Right kidney (tissue), 1 donor: ENCODE results near the gene MEAF6.
"Not testable (repeated sequence)": the region's sequence is repeated elsewhere in the genome, so short reads cannot be mapped to it uniquely, and the experiment has no call there.

Experiments
- DNase-seq: peaks from one replicate; pipeline ENCODE4 v3.0.0-alpha.2; 2016

MEAF6 gene

DNA sequence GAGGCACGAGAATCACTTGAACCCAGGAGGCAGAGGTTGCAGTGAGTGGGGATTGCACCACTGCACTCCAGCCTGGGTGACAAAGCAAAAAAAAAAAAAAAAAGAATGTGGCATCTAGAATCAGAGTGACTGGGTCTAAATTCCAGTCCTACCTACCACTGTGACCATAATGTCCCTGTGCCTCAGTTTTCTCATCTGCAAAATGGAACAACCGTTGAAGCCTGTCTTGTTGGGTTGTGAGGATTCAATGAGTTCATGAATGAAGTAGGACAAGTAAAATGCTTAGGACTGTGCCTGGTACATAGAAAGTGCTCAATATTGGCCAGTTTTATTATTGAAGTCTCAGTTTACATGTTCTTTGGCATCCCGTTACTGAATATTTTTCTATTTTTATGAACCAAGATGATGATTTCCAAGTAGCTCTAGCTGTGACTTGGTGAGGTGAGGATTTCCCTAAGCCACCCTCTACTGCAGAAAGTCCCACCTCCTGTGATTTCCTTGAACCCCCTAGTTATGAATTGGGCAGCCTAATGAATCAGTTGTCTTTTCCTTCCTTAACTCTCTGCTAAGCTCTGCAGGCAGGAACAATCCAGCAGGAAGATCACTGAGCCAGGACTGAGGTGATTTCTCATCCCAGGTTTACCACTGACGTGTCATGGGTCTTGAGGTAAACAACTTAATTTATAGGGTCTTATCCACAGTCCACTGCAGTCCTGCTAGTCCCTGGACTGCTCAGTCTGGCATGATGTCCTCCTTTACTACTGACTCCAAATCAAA is 18.9 kb upstream of the MEAF6 start:
- DNase-seq: no peak

- not testable (repeated sequence) for DNase-seq
Measured at GRCh38 chr1:37532418-37533156, 18.0 kb upstream of the MEAF6 start.

DNA sequence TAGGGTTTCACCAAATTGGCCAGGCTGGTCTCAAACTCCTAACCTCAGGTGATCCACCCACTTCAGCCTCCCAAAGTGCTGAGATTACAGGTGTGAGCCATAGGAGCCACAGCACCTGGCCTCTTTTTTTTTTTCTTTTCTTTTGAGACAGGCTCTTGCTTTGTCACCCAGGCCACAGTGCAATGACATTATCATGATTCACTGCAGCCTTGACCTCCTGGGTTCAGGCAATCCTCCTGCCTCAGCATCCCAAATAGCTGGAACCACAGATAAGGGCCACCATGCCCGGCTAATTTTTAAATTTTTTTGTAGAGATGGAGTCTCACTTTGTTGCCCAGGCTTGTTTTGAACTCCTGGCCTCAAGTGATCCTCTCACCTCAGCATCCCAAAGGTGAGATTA is 15.3 kb upstream of the MEAF6 start:
- not testable (repeated sequence) for DNase-seq

GRCh38 chr1:37519613-37520012 is 5.0 kb upstream of the MEAF6 start:
- DNase-seq: no peak

GRCh38 chr1:37518929-37519328 is 4.4 kb upstream of the MEAF6 start:
- DNase-seq: not testable (repeated sequence)

DNA sequence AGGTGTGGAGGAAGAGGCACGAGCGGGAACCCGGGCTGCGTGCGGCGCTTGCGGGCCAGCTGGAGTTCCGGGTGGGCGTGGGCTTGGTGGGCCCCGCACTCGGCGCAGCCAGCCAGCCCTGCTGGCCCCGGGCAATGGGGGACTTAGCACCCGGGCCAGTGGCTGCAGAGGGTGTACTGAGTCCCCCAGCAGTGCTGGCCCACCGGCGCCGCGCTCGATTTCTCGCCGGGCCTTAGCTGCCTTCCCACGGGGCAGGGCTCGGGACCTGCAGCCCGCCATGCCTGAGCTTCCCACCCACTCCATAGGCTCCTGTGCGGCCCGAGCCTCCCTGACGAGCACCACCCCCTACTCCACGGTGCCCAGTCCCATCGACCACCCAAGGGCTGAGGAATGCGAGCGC is 3.7 kb upstream of the MEAF6 start:
- not testable (repeated sequence) for DNase-seq

- DNase-seq: no peak
Measured at GRCh38 chr1:37517569-37517968, 3.0 kb upstream of the MEAF6 start.

DNA sequence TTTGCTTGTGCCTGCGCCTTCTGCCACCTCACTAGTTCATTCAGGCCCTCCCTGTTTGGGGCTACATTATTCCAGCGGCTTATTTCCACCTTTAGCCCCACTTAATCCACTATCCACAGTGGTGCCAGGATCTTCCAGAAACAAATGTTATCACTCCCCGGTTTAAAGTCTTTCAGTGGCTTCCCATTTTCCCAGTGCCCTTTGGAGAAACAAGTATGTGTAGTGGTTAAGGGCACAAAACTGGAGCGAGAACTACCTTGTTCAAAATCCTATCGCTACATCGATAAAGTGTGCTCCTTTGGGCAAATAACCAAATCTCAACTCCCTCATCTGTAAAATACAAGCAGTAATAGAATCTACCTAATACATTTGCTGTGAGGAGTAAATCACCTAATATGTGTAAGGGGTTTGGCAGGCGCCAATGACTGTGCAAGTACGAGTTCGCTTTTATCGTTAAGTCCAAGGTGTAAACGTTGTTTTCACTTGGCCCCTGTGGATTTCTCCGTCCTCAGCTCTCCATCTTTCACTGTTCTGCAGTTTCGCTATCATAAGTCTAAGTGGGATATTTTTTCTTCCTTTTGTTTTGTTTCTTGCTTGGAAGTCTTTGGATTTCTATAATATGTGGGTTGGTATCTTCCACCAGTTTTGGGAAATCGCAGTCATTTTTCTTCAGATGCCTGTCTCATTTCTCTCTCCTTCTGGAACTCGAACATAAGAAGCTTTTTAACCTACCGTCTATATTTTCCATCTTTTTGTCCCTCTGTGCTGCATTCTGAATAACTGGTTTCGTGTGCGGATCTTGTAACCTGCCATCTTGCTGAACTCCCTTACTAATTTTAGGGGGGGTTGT is 844 bp upstream of the MEAF6 start:
- no peak for DNase-seq

DNA sequence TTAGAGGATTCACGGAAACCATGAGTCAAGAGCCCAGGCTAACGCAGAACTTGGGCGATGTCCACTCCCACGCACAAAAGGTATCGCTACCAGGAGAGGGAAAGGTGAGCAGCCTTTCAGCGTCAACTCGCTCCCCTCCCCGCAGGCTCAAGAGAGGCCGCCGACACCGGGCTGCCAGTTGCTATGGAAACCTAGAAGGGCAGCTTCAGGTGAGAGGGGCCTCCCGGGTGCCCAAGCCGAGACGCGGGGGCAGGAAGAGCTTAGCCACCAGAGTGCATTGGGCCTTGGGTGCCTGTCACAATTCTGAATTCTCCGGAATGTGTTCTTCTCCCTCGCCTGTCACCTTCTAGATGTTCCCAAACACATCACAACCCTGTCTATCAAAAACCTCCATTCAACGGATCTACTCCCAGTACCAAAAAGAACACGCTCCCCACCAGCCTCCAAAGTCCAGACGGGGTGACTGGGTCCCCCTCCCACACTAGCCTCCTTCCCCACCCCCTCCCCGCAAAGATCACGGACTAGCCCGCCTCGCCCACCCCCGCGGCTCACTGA is 694 bp downstream of the MEAF6 start:
- peak; percentile 60 for DNase-seq

DNA sequence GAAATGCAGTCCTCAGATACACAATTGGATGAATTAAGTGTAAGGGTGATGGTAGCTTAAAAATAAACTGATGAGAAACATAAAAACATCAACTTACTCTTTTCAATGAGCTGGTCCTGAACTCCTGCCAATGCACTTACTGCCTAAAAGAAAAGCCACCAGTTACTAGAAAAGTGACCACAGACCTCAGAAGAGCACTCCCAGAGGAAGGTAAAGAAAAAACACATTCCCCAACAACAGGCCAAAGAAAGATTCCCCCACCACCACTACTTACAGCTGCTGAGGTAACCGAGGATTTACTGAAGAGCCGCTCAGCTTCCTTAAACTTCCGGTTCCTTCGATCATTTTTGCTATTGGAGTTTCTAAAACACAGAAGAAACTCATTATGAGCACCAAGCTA is 5.4 kb downstream of the MEAF6 start:
- no peak for DNase-seq

- DNase-seq: no peak
Measured at GRCh38 chr1:37506740-37507139, 7.8 kb downstream of the MEAF6 start.

DNA sequence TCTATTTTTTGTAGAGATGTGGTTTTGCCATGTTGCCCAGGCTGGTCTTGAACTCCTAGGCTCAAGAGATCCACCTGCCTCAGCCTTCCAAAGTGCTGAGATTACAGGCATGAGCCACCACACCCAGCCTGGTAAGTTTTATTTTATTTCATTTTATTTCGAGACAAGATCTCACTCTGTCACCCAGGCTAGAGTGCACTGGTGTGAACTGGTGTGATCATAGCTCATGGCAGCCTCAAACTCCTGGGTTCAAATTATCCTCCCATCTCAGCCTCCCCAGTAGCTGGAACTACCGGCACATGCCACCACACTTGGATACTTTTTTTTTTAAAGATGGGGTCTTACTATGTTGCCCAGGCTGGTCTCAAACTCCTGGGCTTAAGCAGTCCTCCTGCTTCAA is 11.8 kb downstream of the MEAF6 start:
- DNase-seq: not testable (repeated sequence)

- DNase-seq: no peak
Measured at GRCh38 chr1:37502104-37502503, 12.5 kb downstream of the MEAF6 start.

GRCh38 chr1:37501661-37502060 is 12.9 kb downstream of the MEAF6 start:
- no peak for DNase-seq

DNA sequence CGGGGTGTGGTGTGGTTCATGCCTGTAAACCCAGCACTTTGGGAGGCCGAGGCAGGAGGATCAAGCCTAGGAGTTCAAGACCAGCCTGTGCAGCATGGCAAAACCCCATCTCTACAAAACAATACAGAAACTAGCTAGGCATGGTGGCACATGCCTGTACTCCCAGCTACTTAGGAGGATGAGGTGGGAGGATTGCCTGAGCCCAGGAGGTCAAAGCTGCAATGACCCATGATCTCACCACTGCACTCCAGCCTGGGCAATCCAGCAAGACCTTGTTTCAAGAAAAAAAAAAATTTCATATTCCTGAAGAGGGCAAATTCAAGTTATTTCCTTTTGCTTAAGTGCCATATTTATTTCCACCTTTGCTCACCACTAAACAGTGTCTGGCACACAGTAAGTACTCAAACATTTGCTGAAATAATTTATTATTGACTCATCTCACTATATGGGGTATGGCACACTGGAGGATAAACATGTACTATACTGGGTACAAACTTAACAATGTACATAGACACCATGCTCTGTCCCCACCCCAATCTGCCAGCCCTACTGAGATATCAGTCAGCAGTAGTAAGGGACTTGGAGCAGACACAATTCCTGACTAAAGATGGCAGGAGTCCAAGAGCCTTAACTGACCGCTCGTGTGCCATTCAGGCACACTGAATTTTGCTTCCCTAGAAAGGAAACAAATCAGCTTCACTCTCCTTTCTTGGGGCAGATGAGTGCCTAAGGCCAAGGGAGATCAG is 15.5 kb downstream of the MEAF6 start:
- no peak for DNase-seq

DNA sequence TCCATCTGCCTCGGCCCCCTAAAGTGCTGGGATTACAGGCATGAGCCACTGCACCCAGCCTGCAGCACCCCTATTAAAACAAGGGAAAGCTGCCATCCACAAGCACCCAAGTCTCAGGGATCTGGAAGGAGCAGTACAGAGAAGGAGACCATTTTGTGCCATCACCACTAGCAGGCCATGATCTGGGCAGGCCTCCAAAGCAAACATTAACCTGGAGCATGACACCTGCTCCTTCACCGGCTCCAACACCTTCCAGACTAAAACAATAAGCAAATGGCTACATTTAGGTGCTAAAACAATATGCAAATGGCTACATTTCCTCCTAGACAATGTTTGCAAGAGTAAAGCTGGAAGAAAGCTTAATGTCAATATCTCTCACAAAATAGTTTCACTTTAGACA is 16.7 kb downstream of the MEAF6 start:
- DNase-seq: no peak

DNA sequence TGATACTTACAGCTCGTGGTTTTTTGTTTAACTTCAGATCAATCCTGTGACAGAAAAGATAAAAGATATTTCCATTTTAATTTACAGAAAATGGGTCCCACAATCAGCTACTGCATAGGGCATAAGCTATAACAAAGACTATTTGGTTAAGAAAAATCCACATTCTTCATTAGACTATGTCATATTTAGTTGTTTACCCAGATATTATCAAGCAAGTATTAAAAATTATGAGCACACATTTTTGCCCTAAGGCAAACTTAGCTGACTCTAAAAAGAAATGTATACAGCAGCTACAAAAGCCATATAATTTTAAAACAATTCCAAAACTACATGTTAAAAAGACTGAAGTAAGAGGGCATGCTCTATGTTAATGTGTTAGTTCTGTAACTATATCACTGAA is 18.7 kb downstream of the MEAF6 start:
- DNase-seq: no peak

DNA sequence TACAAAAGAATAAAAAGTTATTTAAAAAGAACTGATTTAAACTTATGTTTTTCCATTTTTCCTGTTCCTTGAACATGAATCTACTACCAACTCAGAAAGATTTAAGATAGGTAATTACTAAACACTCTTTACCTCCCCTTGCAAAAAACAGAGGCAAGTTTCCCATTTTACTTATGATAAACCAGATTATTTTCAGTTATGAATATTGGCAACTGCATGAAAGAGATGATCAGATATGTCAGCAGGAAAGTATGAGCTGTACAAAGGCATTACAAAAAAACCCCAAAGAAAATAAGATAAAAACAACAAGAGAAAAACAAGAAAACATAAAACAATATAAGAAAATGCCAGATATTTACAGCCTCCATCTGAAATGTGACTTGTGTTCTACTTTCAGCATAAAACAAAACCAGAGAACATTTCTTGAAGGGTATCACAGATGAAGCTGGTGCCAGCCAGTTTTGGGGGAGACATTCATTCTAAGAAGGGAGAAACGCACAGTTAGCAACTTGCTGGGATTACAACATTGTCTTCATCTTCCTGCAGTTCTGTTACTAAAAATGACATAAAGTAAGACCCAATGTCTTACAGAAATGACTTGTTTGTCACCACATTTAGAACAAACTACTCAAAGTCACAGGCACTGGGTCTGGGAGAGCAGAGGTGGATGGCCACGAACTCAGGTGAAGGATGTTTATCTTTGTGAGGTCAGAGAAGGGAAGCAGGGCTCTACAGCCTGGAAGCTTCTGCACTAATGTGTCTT is 21.0 kb downstream of the MEAF6 start:
- no peak for DNase-seq

GRCh38 chr1:37487619-37487984 is 27.0 kb downstream of the MEAF6 start:
- DNase-seq: no peak

GRCh38 chr1:37486680-37487618 is 27.6 kb downstream of the MEAF6 start:
- DNase-seq: peak; percentile 54
